Stomach (tissue), 4 donors: ENCODE data around the gene AKAP12.

Experiments
- EP300 ChIP-seq: sonication (generic); formaldehyde crosslinking; IDR thresholded peaks from one replicate; pipeline ENCODE4 v1.6.1; 2017; ENCODE audit warnings: antibody characterized with exemption
- POLR2A ChIP-seq, 4 donors: fragments of 450-650 bp; IDR thresholded peaks; one replicate each; pipeline ENCODE4 v1.6.1; 2016; ENCODE audit warnings: antibody characterized with exemption in 4 of 4, control low read depth in 2 of 4, mild to moderate bottlenecking in 1 of 4, moderate library complexity in 1 of 4
- TF ChIP-seq, protein P1 (sequence below), 7 experiments: fragments of 450-650 bp in 4 of 7; fragments of 200-600 bp in 3 of 7; sonication (generic) in 3 of 7; IDR thresholded peaks; one replicate each; pipeline ENCODE4 v1.5.1; 2016 to 2019; ENCODE audit warnings: antibody characterized with exemption in 7 of 7, control low read depth in 2 of 7, mild to moderate bottlenecking in 1 of 7

DNA sequence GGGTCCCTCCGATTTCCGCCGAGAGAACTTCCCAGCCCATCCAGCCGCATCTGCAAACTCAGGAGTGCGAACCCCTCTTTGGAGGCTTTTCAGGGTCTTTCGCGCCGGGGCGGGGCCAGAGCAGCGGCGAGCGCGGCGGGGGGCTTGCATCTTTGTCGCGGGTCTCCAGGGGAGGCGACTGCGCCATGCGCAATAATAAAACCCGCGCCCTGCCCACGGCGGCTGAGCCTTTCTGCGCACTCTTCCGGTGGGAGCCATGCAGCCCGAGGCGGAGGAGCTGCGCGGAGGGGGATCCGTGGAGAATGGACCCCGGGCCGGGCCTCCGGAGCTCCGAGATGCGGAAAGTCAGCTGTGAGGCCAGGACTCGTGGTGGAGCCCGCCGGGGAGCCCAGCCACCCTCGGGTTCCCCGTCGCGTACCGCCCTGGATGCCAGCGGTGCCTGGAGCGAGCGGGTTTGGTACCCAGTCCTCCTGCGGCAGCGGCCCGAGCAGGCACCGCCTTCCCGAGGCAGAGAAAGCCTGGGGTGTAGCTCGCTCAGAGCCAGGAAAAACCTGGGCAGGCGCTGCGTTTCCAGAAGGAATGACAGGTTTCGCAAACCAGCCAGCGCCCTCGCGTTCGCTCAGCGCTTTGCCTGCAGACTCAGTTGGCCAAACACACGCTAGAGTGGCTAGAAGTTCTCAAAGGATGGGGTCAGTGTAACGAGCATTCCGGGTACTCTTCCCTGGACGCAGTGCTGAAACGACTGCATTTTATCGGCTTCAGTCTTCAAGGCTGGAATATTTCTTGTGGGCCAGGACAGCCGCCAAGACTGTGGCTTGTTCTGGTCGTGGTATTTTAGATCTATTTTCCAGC, 1.2 kb downstream of the AKAP12 start:
- TF ChIP-seq, protein P1, sequence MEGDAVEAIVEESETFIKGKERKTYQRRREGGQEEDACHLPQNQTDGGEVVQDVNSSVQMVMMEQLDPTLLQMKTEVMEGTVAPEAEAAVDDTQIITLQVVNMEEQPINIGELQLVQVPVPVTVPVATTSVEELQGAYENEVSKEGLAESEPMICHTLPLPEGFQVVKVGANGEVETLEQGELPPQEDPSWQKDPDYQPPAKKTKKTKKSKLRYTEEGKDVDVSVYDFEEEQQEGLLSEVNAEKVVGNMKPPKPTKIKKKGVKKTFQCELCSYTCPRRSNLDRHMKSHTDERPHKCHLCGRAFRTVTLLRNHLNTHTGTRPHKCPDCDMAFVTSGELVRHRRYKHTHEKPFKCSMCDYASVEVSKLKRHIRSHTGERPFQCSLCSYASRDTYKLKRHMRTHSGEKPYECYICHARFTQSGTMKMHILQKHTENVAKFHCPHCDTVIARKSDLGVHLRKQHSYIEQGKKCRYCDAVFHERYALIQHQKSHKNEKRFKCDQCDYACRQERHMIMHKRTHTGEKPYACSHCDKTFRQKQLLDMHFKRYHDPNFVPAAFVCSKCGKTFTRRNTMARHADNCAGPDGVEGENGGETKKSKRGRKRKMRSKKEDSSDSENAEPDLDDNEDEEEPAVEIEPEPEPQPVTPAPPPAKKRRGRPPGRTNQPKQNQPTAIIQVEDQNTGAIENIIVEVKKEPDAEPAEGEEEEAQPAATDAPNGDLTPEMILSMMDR (IDR thresholded peaks at IDR 0.05) = no peak
- TF ChIP-seq EP300 (no peak), POLR2A (IDR thresholded peaks at IDR 0.05) (no peak)
